Panc1 (cell line): ENCODE measurements around the gene ALPK3. TPM values are rescaled to one million over a fixed set of nuclear protein-coding genes. Genes with fewer than 3 reads are reported as not detected.

Source experiments
- ATAC-seq: fragments of 200-7000 bp; cut with Tn5 transposase; 2 replicates; pipeline ENCODE4 v1.9.1; 2020; ENCODE audit warnings: mild to moderate bottlenecking, moderate library complexity
- BruUV-seq: library from RNA; stranded (reverse); fragments of 400-500 nt; replicated peaks from 2 replicates; lab custom pipeline; 2021; lab: Mats Ljungman, UMichigan
- CTCF ChIA-PET: fragments of 300-600 bp; sonication (Branson Sonifier 250); formaldehyde crosslinking; loops from one replicate; lab custom pipeline; 2022; ENCODE audit warnings: antibody characterized with exemption; lab: Charles Lee
- POLR2A ChIA-PET: fragments of 300-600 bp; sonication (Branson Sonifier 250); formaldehyde crosslinking; loops from one replicate; lab custom pipeline; 2022; ENCODE audit warnings: antibody characterized with exemption; lab: Charles Lee
- DNase-seq: peaks from one replicate; pipeline ENCODE4 v3.0.0-alpha.2; 2010; ENCODE audit warnings: low read depth, low spot score
- H3K27ac ChIP-seq: 2 replicates; pipeline ENCODE4 v1.5.1; 2011; ENCODE audit warnings: mild to moderate bottlenecking, low read length, inconsistent platforms
- H3K27me3 ChIP-seq: fragments of 200-500 bp; sonication (Bioruptor generic); 2 replicates; pipeline ENCODE4 v1.6.0; 2014; ENCODE audit warnings: low read length, inconsistent platforms; ENCODE audit not compliant: control insufficient read depth, insufficient read depth
- H3K36me3 ChIP-seq: fragments of 200-500 bp; sonication (Bioruptor generic); 2 replicates; pipeline ENCODE4 v1.5.1; 2014; ENCODE audit warnings: inconsistent platforms, mild to moderate bottlenecking, low read length, moderate library complexity; ENCODE audit not compliant: control insufficient read depth, insufficient read depth
- H3K4me1 ChIP-seq: 2 replicates; pipeline ENCODE4 v1.5.1; 2011; ENCODE audit warnings: inconsistent platforms, mild to moderate bottlenecking, low read length, moderate library complexity; ENCODE audit not compliant: control insufficient read depth, insufficient read depth
- H3K4me3 ChIP-seq, 2 experiments: 2 replicates each; pipeline ENCODE4 v1.5.1; 2011 to 2012; ENCODE audit warnings: low read depth in 2 of 2, low read length in 2 of 2, mild to moderate bottlenecking in 2 of 2, inconsistent platforms in 1 of 2, moderate library complexity in 1 of 2
- H3K9me3 ChIP-seq: fragments of 200-500 bp; sonication (Bioruptor generic); 2 replicates; pipeline ENCODE4 v1.5.1; 2014; ENCODE audit warnings: low read depth, mild to moderate bottlenecking, inconsistent platforms, low read length, moderate library complexity; ENCODE audit not compliant: control insufficient read depth, insufficient read depth
- CTCF ChIP-seq: fragments of 450-650 bp; IDR thresholded peaks from 2 replicates; pipeline ENCODE4 v1.5.1; 2017; ENCODE audit warnings: mild to moderate bottlenecking
- POLR2AphosphoS5 ChIP-seq: IDR thresholded peaks from 2 replicates; pipeline ENCODE4 v1.6.1; 2012; ENCODE audit warnings: mild to moderate bottlenecking, low read depth, low read length, moderate library complexity
- SIN3A ChIP-seq: IDR thresholded peaks from 2 replicates; pipeline ENCODE4 v1.6.1; 2012; ENCODE audit warnings: low read depth, mild to moderate bottlenecking, low read length, moderate library complexity, borderline replicate concordance; ENCODE audit not compliant: insufficient read depth
- TCF7L2 ChIP-seq: IDR thresholded peaks from 2 replicates; pipeline ENCODE4 v1.6.1; 2011; ENCODE audit warnings: mild to moderate bottlenecking, low read depth, low read length, inconsistent platforms
- in situ Hi-C: cut with HindIII; loops from 2 replicates; pipeline ENCODE4 v1.10.0; 2016; ENCODE audit warnings: low sequenced_read_pairs, low pct_unique_long_range_greater_than_20kb
- intact Hi-C: fragments of 100-400 bp; cut with micrococcal nuclease; formaldehyde crosslinking; loops from one replicate; pipeline ENCODE4 v1.10.0; 2022; ENCODE audit not compliant: unreplicated experiment
- total RNA-seq: library from RNA; stranded (reverse); gene quantifications from one replicate; pipeline ENCODE4 v1.2.1, GENCODE V29; 2021; ENCODE audit not compliant: unreplicated experiment
- TF ChIP-seq, protein P1 (sequence below), 2 experiments: IDR thresholded peaks; 2 replicates each; pipeline ENCODE4 v1.6.1; 2011 to 2012; ENCODE audit warnings: low read depth in 2 of 2, control low read depth in 1 of 2, low read length in 1 of 2, mild to moderate bottlenecking in 1 of 2, moderate library complexity in 1 of 2; ENCODE audit not compliant: insufficient read depth in 1 of 2

The ALPK3 gene
- total RNA-seq, 1 experiment from 2014 or later: 1.0 TPM

- CTCF ChIA-PET: no interaction called here
- H3K36me3 ChIP-seq: no peaks in the 10 kb centered on the region
- no peak for TF ChIP-seq SIN3A
- no peaks in the 10 kb centered on the region for H3K27me3 ChIP-seq
- no peak overlapping the region for H3K27ac ChIP-seq
- H3K9me3 ChIP-seq: no peaks in the 10 kb centered on the region
- POLR2A ChIA-PET: no interaction called here
- H3K4me1 ChIP-seq: peaks cover 3% of the 10 kb centered on the region
- DNase-seq: no peak
- ATAC-seq: no peak
- intact Hi-C loops: no loop called here
- no TSS peak for BruUV-seq
- no peak overlapping the region for H3K4me3 ChIP-seq
- in situ Hi-C loops: no loop called here
Observed at GRCh38 chr15:84903751-84904150, 86.6 kb downstream of the ALPK3 start.

GRCh38 chr15:84904419-84904818 lies 87.3 kb downstream of the ALPK3 start:
- no TSS peak for BruUV-seq
- Histone ChIP-seq H3K9me3 (no peaks in the 10 kb centered on the region), H3K27ac (no peak overlapping the region), H3K4me3 (no peak overlapping the region), H3K27me3 (no peaks in the 10 kb centered on the region), H3K4me1 (peaks cover 9% of the 10 kb centered on the region), H3K36me3 (no peaks in the 10 kb centered on the region)
- TF ChIP-seq TCF7L2: no peak
- no peak for TF ChIP-seq SIN3A
- TF ChIP-seq, protein P1, sequence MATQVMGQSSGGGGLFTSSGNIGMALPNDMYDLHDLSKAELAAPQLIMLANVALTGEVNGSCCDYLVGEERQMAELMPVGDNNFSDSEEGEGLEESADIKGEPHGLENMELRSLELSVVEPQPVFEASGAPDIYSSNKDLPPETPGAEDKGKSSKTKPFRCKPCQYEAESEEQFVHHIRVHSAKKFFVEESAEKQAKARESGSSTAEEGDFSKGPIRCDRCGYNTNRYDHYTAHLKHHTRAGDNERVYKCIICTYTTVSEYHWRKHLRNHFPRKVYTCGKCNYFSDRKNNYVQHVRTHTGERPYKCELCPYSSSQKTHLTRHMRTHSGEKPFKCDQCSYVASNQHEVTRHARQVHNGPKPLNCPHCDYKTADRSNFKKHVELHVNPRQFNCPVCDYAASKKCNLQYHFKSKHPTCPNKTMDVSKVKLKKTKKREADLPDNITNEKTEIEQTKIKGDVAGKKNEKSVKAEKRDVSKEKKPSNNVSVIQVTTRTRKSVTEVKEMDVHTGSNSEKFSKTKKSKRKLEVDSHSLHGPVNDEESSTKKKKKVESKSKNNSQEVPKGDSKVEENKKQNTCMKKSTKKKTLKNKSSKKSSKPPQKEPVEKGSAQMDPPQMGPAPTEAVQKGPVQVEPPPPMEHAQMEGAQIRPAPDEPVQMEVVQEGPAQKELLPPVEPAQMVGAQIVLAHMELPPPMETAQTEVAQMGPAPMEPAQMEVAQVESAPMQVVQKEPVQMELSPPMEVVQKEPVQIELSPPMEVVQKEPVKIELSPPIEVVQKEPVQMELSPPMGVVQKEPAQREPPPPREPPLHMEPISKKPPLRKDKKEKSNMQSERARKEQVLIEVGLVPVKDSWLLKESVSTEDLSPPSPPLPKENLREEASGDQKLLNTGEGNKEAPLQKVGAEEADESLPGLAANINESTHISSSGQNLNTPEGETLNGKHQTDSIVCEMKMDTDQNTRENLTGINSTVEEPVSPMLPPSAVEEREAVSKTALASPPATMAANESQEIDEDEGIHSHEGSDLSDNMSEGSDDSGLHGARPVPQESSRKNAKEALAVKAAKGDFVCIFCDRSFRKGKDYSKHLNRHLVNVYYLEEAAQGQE (IDR thresholded peaks at IDR 0.05; ENCODE audit: insufficient read depth in 1 of 2, low read depth in 2 of 2, low read length in 1 of 2): no peak
- TF ChIP-seq CTCF: no peak
- TF ChIP-seq POLR2AphosphoS5: no peak
- ChIA-PET CTCF (no interaction called here), POLR2A (no interaction called here)
- no peak for ATAC-seq
- in situ Hi-C loops (no loop called here), intact Hi-C loops (no loop called here)
- no peak for DNase-seq

GRCh38 chr15:84905016-84905916 lies 88.1 kb downstream of the ALPK3 start:
- ATAC-seq: no peak
- ChIA-PET CTCF (no interaction called here), POLR2A (no interaction called here)
- in situ Hi-C loops (no loop called here), intact Hi-C loops (no loop called here)
- no TSS peak for BruUV-seq
- Histone ChIP-seq H3K27ac (no peak overlapping the region), H3K27me3 (no peaks in the 10 kb centered on the region), H3K9me3 (no peaks in the 10 kb centered on the region), H3K4me3 (no peak overlapping the region), H3K36me3 (no peaks in the 10 kb centered on the region), H3K4me1 (peaks cover 12% of the 10 kb centered on the region)
- no peak for DNase-seq
- TF ChIP-seq CTCF: no peak
- no peak for TF ChIP-seq POLR2AphosphoS5
- no peak for TF ChIP-seq TCF7L2
- TF ChIP-seq, protein P1 (IDR thresholded peaks at IDR 0.05; ENCODE audit: insufficient read depth in 1 of 2, low read depth in 2 of 2, low read length in 1 of 2): no peak
- TF ChIP-seq SIN3A: no peak
